Activated B cell treated with CpG ODN at 0.5 μM for 24 hours (primary cell): Measurements from ENCODE around the gene ADAMTS19. TPM values are rescaled to one million over a fixed set of nuclear protein-coding genes. Genes with fewer than 3 reads are reported as not detected.

Experiments
- ATAC-seq: fragments of 200-7000 bp; cut with Tn5 transposase; one replicate; pipeline ENCODE4 v1.10.0; 2021; ENCODE audit warnings: low read depth, mild to moderate bottlenecking, moderate library complexity
- CTCF ChIA-PET: fragments of 350-600 bp; sonication (Branson Sonifier 250); formaldehyde crosslinking; loops from one replicate; lab custom pipeline; 2021; ENCODE audit warnings: antibody characterized with exemption; lab: Charles Lee
- POLR2A ChIA-PET: fragments of 350-600 bp; sonication (Branson Sonifier 250); formaldehyde crosslinking; loops from one replicate; lab custom pipeline; 2021; ENCODE audit warnings: antibody characterized with exemption; lab: Charles Lee
- DNase-seq: peaks from one replicate; pipeline ENCODE4 v3.0.0; 2022
- H3K27ac Mint-ChIP-seq: one replicate; pipeline ENCODE4 v1.8.0; 2020; ENCODE audit warnings: mixed read lengths
- H3K27me3 Mint-ChIP-seq: one replicate; pipeline ENCODE4 v1.8.0; 2021; ENCODE audit warnings: mixed read lengths
- H3K36me3 Mint-ChIP-seq: one replicate; pipeline ENCODE4 v1.8.0; 2021; ENCODE audit warnings: low read depth, mixed read lengths
- H3K4me1 Mint-ChIP-seq: one replicate; pipeline ENCODE4 v1.8.0; 2021; ENCODE audit warnings: mixed read lengths
- H3K4me3 Mint-ChIP-seq: one replicate; pipeline ENCODE4 v1.8.0; 2020; ENCODE audit warnings: mild to moderate bottlenecking, mixed read lengths
- H3K9me3 Mint-ChIP-seq: one replicate; pipeline ENCODE4 v1.8.0; 2020; ENCODE audit warnings: mixed read lengths
- CTCF ChIP-seq: fragments of 200-600 bp; IDR thresholded peaks from one replicate; pipeline ENCODE4 v1.8.0; 2022; ENCODE audit warnings: antibody characterized with exemption, mild to moderate bottlenecking
- intact Hi-C: fragments of 100-400 bp; cut with micrococcal nuclease; formaldehyde crosslinking; loops from one replicate; pipeline ENCODE4 v1.15.1; 2024
- total RNA-seq: library from RNA; stranded (reverse); gene quantifications from 2 replicates; pipeline ENCODE4 v1.2.3, GENCODE V29; 2022

Gene ADAMTS19
- total RNA-seq, 1 donor from 2014 or later = not detected

- CTCF ChIA-PET = no interaction called here
- Mint-ChIP-seq H3K36me3 (no peaks in the 10 kb centered on the region), H3K9me3 (no peaks in the 10 kb centered on the region), H3K27ac (no peak overlapping the region), H3K27me3 (no peaks in the 10 kb centered on the region), H3K4me3 (no peak overlapping the region), H3K4me1 (no peaks in the 10 kb centered on the region)
- ATAC-seq = no peak
- DNase-seq = no peak
- POLR2A ChIA-PET = interaction anchor here (0.6 kb wide), 1 partner anchor 62 kb away, joined by 3 read pairs; no protein-coding TSS in a partner anchor
- intact Hi-C loops = no loop called here
- no peak for TF ChIP-seq CTCF
These were observed 264.1 kb downstream of the ADAMTS19 start for GRCh38 chr5:129724222-129724621.

- Mint-ChIP-seq H3K4me3 (no peak overlapping the region), H3K27me3 (no peaks in the 10 kb centered on the region), H3K4me1 (no peaks in the 10 kb centered on the region), H3K27ac (no peak overlapping the region), H3K9me3 (no peaks in the 10 kb centered on the region), H3K36me3 (no peaks in the 10 kb centered on the region)
- no peak for TF ChIP-seq CTCF
- no peak for ATAC-seq
- intact Hi-C loops = no loop called here
- CTCF ChIA-PET = no interaction called here
- POLR2A ChIA-PET = interaction anchor here (0.6 kb wide), 1 partner anchor 62 kb away, joined by 3 read pairs; no protein-coding TSS in a partner anchor
- no peak for DNase-seq
These were observed 264.5 kb downstream of the ADAMTS19 start for GRCh38 chr5:129724647-129725046.

GRCh38 chr5:129739773-129740172, 279.7 kb downstream of the ADAMTS19 start:
- ChIA-PET CTCF (no interaction called here), POLR2A (no interaction called here)
- intact Hi-C loops = no loop called here
- no peak for DNase-seq
- Mint-ChIP-seq H3K9me3 (no peaks in the 10 kb centered on the region), H3K4me3 (no peak overlapping the region), H3K27me3 (no peaks in the 10 kb centered on the region), H3K4me1 (no peaks in the 10 kb centered on the region), H3K27ac (no peak overlapping the region), H3K36me3 (no peaks in the 10 kb centered on the region)
- TF ChIP-seq CTCF = no peak
- ATAC-seq = no peak

GRCh38 chr5:129743541-129744187, 283.6 kb downstream of the ADAMTS19 start:
- H3K36me3 Mint-ChIP-seq = no peaks in the 10 kb centered on the region

GRCh38 chr5:129745997-129746396, 285.9 kb downstream of the ADAMTS19 start:
- POLR2A ChIA-PET = no interaction called here
- no peaks in the 10 kb centered on the region for H3K27me3 Mint-ChIP-seq
- no peak overlapping the region for H3K27ac Mint-ChIP-seq
- no peaks in the 10 kb centered on the region for H3K36me3 Mint-ChIP-seq
- ATAC-seq (no peak), DNase-seq (no peak)
- TF ChIP-seq CTCF = no peak
- no peaks in the 10 kb centered on the region for H3K9me3 Mint-ChIP-seq
- CTCF ChIA-PET = no interaction called here
- H3K4me3 Mint-ChIP-seq = no peak overlapping the region
- intact Hi-C loops = loop anchor here (5.0 kb wide), 1 partner anchor 1969 kb away; no protein-coding TSS in a partner anchor
- H3K4me1 Mint-ChIP-seq = no peaks in the 10 kb centered on the region

More at GRCh38 chr5:129743541-129744187, 283.6 kb downstream of the ADAMTS19 start:
- no peaks in the 10 kb centered on the region for H3K27me3 Mint-ChIP-seq
- no peak for DNase-seq
- no peaks in the 10 kb centered on the region for H3K9me3 Mint-ChIP-seq
- ATAC-seq = no peak
- ChIA-PET CTCF (no interaction called here), POLR2A (no interaction called here)
- H3K4me3 Mint-ChIP-seq = no peak overlapping the region
- H3K27ac Mint-ChIP-seq = no peak overlapping the region
- no peak for TF ChIP-seq CTCF
- no peaks in the 10 kb centered on the region for H3K4me1 Mint-ChIP-seq
- intact Hi-C loops = no loop called here
